C4-2B (cell line): ENCODE data around the gene PER1.

Source experiments
- CTCF ChIP-seq: fragments of 450-650 bp; conservative IDR thresholded peaks from 2 replicates; pipeline ENCODE4 v1.5.1; 2017; ENCODE audit warnings: mild to moderate bottlenecking
- ZFX ChIP-seq: fragments of 450-650 bp; IDR thresholded peaks from 2 replicates; pipeline ENCODE4 v1.6.1; 2017

GRCh38 chr17:8131844-8132441 lies 20.3 kb downstream of the PER1 start:
- TF ChIP-seq CTCF (no peak), ZFX (no peak)
